ENCODE measurements around the gene ZNF688. TPM values are rescaled to one million over a fixed set of nuclear protein-coding genes. Genes with fewer than 3 reads are reported as not detected.

The ZNF688 gene
- total and polyA plus RNA-seq, 2 of the 13 experiments (the other 11 are each of a cell fraction or from before 2014, with no cell fraction given), result 2.4 to 5.4 TPM

- TF ChIP-seq ZBTB4 (CRISPR knock-in tag; IDR thresholded peaks at IDR 0.05; ENCODE audit: borderline replicate concordance), result peak; percentile 29; the same call in 1 of the 2 replicates
- 0 out of 2 replicates have a peak, but pooled peaks have one; percentile 8 for TF ChIP-seq ZBTB33 (CRISPR knock-in tag; IDR thresholded peaks at IDR 0.05)
- TF ChIP-seq ZC3H13 (CRISPR knock-in tag; IDR thresholded peaks at IDR 0.05), result peak; percentile 91
- TF ChIP-seq ZFX (CRISPR knock-in tag; IDR thresholded peaks at IDR 0.05; ENCODE audit: low read depth), result no peak
- TF ChIP-seq CTCF (CRISPR knock-in tag; IDR thresholded peaks at IDR 0.05), result peak; percentile 40
- TF ChIP-seq RBM22 (optimal IDR thresholded peaks at IDR 0.05; ENCODE audit: low read length), result no peak
- peak; percentile 29; the same call in 1 of the 2 replicates for TF ChIP-seq MAX (IDR thresholded peaks at IDR 0.05)
- no peak for TF ChIP-seq MIER3 (CRISPR knock-in tag; IDR thresholded peaks at IDR 0.05; ENCODE audit: borderline replicate concordance)
- no peak for TF ChIP-seq XRCC5 (optimal IDR thresholded peaks at IDR 0.05; ENCODE audit: low read length)
- no peak for TF ChIP-seq PCBP1 (IDR thresholded peaks at IDR 0.05; ENCODE audit: borderline replicate concordance, low read depth, low read length)
- 0 out of 2 replicates have a peak, but pooled peaks have one; percentile 26 for TF ChIP-seq POGZ (CRISPR knock-in tag; IDR thresholded peaks at IDR 0.05)
- no peak for TF ChIP-seq ARHGAP35 (CRISPR knock-in tag; IDR thresholded peaks at IDR 0.05; ENCODE audit: borderline replicate concordance)
- peak; percentile 29 for TF ChIP-seq HNF4G (IDR thresholded peaks at IDR 0.05; ENCODE audit: borderline replicate concordance, low read depth, low read length)
- TF ChIP-seq HNF4G (CRISPR knock-in tag; IDR thresholded peaks at IDR 0.05; ENCODE audit: borderline replicate concordance, low read depth), result no peak
- TF ChIP-seq ZNF687 (CRISPR knock-in tag; IDR thresholded peaks at IDR 0.05), result peak; percentile 46; the same call in 1 of the 2 replicates
- no peak for TF ChIP-seq NAIF1 (CRISPR knock-in tag; IDR thresholded peaks at IDR 0.05; ENCODE audit: borderline replicate concordance)
Measured at GRCh38 chr16:30604316-30604947, 32.9 kb upstream of the ZNF688 start (continued).

All from HepG2 (cell line).